H1 (cell line): ENCODE results near the gene NOLC1. TPM values are rescaled to one million over a fixed set of nuclear protein-coding genes. Genes with fewer than 3 reads are reported as not detected.

Experiments used
- EP300 ChIP-seq, 2 experiments: IDR thresholded peaks; 1 replicate in 1 of 2; 2 replicates in 1 of 2; pipeline ENCODE4 v1.6.1; 2011 to 2012; ENCODE audit warnings: low read depth in 2 of 2, low read length in 2 of 2, mild to moderate bottlenecking in 2 of 2, borderline replicate concordance in 1 of 2, inconsistent platforms in 1 of 2, moderate library complexity in 1 of 2
- polyA plus RNA-seq, 7 experiments: library from polyadenylated mRNA; depleted of rRNA in 3 of 7; stranded (reverse) in 5 of 7; unstranded in 2 of 7; fragments of >200 nt in 5 of 7; fragments of 200-250 nt in 2 of 7; gene quantifications; 1 replicate in 5 of 7; 2 replicates in 1 of 7; 4 replicates in 1 of 7; pipeline versions ENCODE4 v1.2.1 to v1.2.3, GENCODE V29; 2011 to 2013; ENCODE audit warnings: missing spikeins in 2 of 7, mixed read lengths in 2 of 7
- total RNA-seq: library from RNA; stranded (reverse); fragmentation: NEBNext Ultra II Directional; extraction: Animal tissue kit (Norgen Biotek cat#: 25700); gene quantifications from 2 replicates; pipeline ENCODE4 v1.2.1, GENCODE V29; 2021

The NOLC1 gene
- total and polyA plus RNA-seq, 2 of the 8 experiments (the other 6 are each of a cell fraction or from before 2014, with no cell fraction given) = 86.3 to 191 TPM

DNA sequence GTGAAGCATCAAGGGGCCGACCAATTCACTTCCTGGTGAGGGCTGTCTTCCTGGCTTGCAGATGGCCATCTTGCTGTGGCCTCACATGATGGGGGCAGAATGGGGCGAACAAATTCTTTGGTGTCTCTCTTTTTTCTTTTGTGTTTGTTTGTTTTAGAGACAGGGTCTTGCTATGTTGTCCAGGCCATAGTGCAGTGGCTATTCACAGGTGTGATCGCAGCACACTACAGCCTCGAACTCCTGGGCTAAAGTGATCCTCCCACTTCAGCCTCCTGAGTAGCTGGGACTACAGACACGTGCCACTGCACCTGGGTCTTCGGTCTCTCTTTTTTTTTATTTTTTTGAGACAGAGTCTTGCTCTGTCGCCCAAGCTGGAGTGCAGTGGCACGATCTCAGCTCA, 20.1 kb downstream of the NOLC1 start (continued):
- TF ChIP-seq EP300 (IDR thresholded peaks at IDR 0.05; ENCODE audit: borderline replicate concordance in 1 of 2, low read depth in 2 of 2, low read length in 2 of 2) = no peak
